Measurements from ENCODE around the gene STK38. TPM values are rescaled to one million over a fixed set of nuclear protein-coding genes. Genes with fewer than 3 reads are reported as not detected.
A peak's percentile ranks its signal among the peaks of the same experiment; 100 is the strongest.

The STK38 gene
- total and polyA plus RNA-seq, 2 of the 4 experiments (the other 2 are of a cell fraction), result 10.6 to 19.7 TPM

DNA sequence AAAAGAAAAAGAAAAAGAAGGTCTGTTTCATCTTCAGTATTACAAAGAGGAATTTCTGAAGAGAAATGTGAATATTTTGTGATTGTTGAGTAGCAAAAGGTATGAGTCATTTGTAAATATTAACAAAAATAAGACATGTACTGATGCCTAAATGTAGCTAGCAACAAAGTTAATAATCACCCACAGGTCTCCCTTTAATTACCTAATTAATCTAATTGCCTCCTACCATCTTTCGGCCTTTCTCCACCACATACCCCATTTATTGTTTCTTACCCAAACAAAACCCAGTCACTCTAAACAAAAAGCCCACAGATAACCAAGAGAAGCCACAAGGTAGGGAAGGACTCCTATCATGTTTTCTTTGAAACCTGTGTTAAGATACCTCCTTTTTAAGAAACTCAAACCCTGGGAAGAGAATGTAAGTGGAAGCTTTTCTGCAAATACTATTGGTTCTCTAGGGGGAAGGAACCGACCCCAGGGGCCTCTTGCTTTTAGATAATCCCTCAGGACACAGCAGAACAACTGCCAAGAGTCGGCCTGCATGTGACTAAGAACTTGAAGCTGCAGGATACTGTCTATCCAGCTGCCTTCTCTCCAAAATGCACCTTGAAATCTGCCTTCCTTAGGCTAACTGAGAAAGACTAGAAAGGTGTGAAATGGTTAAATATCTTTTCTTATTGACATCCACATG is 16.1 kb upstream of the STK38 start:
- TF ChIP-seq MXI1 (IDR thresholded peaks at IDR 0.05; ENCODE audit: borderline replicate concordance, low read depth, low read length), result no peak
- no peak for TF ChIP-seq RFX5 (IDR thresholded peaks at IDR 0.05; ENCODE audit: low read depth, low read length)
- no peak for TF ChIP-seq RCOR1 (IDR thresholded peaks at IDR 0.05; ENCODE audit: insufficient replicate concordance, low read length)
- no peak for TF ChIP-seq BHLHE40 (IDR thresholded peaks at IDR 0.05; ENCODE audit: low read depth, low read length)
- no peak for TF ChIP-seq NFE2L2 (IDR thresholded peaks at IDR 0.05; ENCODE audit: low read depth, low read length)
- TF ChIP-seq RAD21 (IDR thresholded peaks at IDR 0.05; ENCODE audit: low read length), result no peak
- TF ChIP-seq, protein P1, sequence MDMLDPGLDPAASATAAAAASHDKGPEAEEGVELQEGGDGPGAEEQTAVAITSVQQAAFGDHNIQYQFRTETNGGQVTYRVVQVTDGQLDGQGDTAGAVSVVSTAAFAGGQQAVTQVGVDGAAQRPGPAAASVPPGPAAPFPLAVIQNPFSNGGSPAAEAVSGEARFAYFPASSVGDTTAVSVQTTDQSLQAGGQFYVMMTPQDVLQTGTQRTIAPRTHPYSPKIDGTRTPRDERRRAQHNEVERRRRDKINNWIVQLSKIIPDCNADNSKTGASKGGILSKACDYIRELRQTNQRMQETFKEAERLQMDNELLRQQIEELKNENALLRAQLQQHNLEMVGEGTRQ (IDR thresholded peaks at IDR 0.05; ENCODE audit: low read depth, low read length), result no peak
- no peak for TF ChIP-seq CHD1 (IDR thresholded peaks at IDR 0.05; ENCODE audit: low read depth, low read length)
- DNase-seq, result peak; percentile 44
- H3K4me3 ChIP-seq (ENCODE audit: insufficient read depth, low read depth, low read length), result no peak overlapping the region
- POLR2A ChIA-PET (ENCODE audit: unreplicated experiment), result no interaction called here
- dilution Hi-C loops (cut with HindIII; ENCODE audit: low sequenced_read_pairs, unreplicated experiment) (no loop called here), intact Hi-C loops (cut with micrococcal nuclease) (no loop called here), in situ Hi-C loops (cut with MboI; ENCODE audit: low sequenced_read_pairs) (no loop called here)
- H3K27me3 ChIP-seq (ENCODE audit: control insufficient read depth, insufficient read depth, low read length), result no peaks in the 10 kb centered on the region; the same call in 1 of the 2 replicates
- WGBS, 2 experiments (ENCODE audit: extremely low coverage in 2 of 2, insufficient read length in 1 of 2), result no CpG with 5 or more reads among the region's 3 CpGs
- CTCF ChIA-PET, result interaction anchor here (0.9 kb wide), 1 partner anchor 13 kb away, joined by 3 read pairs; no protein-coding TSS in a partner anchor
- ATAC-seq (ENCODE audit: low read depth), result peak; percentile 72
- no peak overlapping the region for H2BK120ac ChIP-seq (ENCODE audit: low read depth, low read length)
- H4K20me1 ChIP-seq (ENCODE audit: insufficient read depth, low read length), result no peaks in the 10 kb centered on the region
- no peak overlapping the region for H3K4ac ChIP-seq (ENCODE audit: low read depth, low read length)
- no peak overlapping the region for H2BK5ac ChIP-seq (ENCODE audit: low read depth, low read length, poor library complexity, severe bottlenecking)
- H2AK5ac ChIP-seq (ENCODE audit: low read depth, low read length), result no peak overlapping the region
- no TSS peak for BruUV-seq (replicated peaks)
- H3K14ac ChIP-seq (replicated peaks; ENCODE audit: low read depth, low read length), result no peak overlapping the region
- no peak overlapping the region for H3K27ac ChIP-seq (ENCODE audit: insufficient read depth, low read length)
- no peak overlapping the region for H3K56ac ChIP-seq (ENCODE audit: extremely low read depth, insufficient read depth, low read length)
- no peak overlapping the region for H2AFZ ChIP-seq (replicated peaks; ENCODE audit: low read length, poor library complexity)
- H3K18ac ChIP-seq (ENCODE audit: low read depth, low read length), result 0 out of 2 replicates have a peak overlapping the region, but pooled peaks have one; percentile 8
- H2BK20ac ChIP-seq (ENCODE audit: low read depth, low read length), result no peak overlapping the region
- no peak overlapping the region for H3K23ac ChIP-seq (ENCODE audit: low read depth, low read length)
- no peak overlapping the region for H3K9ac ChIP-seq (ENCODE audit: low read depth, low read length)
- H3K9me3 ChIP-seq (ENCODE audit: control insufficient read depth, insufficient read depth, low read length), result no peaks in the 10 kb centered on the region
- H4K91ac ChIP-seq (ENCODE audit: insufficient read depth, low read depth, low read length), result no peak overlapping the region
- no peak overlapping the region for H2AK9ac ChIP-seq (replicated peaks; ENCODE audit: low read depth, low read length, poor library complexity)
- peaks cover 4% of the 10 kb centered on the region; the same call in 1 of the 2 replicates for H3K4me1 ChIP-seq (ENCODE audit: control insufficient read depth, insufficient read depth, low read length)
- H3K79me1 ChIP-seq (ENCODE audit: low read depth in 1 of 2, low read length in 2 of 2), result no peaks in the 10 kb centered on the region
- H3K4me2 ChIP-seq (ENCODE audit: low read depth, low read length), result peak overlapping the region; percentile 16; the same call in 1 of the 2 replicates
- H4K8ac ChIP-seq (ENCODE audit: low read depth in 2 of 2, low read length in 2 of 2), result no peak overlapping the region
- no peak overlapping the region for H4K5ac ChIP-seq (ENCODE audit: low read depth, low read length)
- H3K9me1 ChIP-seq (ENCODE audit: insufficient read depth, low read length), result no peaks in the 10 kb centered on the region
- H3K36me3 ChIP-seq (ENCODE audit: control insufficient read depth, insufficient read depth, low read length), result no peaks in the 10 kb centered on the region
- no peak overlapping the region for H2BK15ac ChIP-seq (ENCODE audit: low read depth, low read length)
